ENCODE data around the gene CASS4. TPM values are rescaled to one million over a fixed set of nuclear protein-coding genes. Genes with fewer than 3 reads are reported as not detected.

The CASS4 gene
- total RNA-seq, 2 donors from 2014 or later, result not detected

DNA sequence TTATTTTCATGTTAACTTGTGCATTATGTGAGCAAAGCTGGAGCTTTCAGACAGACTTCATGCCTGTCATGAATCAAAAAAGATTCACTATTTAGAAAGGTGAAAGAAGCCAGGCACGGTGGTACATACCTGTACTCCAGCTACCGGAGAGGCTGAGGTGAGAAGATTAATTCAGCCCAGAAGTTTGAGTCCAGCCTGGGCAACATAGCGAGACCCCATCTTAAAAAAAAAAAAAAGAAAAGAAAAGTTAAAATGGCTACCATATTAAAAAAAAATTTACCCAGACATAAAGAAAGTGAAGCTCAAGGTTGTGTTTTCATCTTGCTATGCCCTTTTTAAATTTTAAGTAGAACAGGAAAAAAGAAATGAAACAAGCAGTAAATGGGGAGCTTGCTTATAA, 889 bp downstream of the CASS4 start:
- Mint-ChIP-seq H3K27me3 (ENCODE audit: insufficient read depth) (no peaks in the 10 kb centered on the region), H3K36me3 (ENCODE audit: low read depth) (peaks cover 14% of the 10 kb centered on the region), H3K27ac (no peak overlapping the region), H3K4me3 (no peak overlapping the region), H3K9me3 (no peaks in the 10 kb centered on the region), H3K4me1 (no peaks in the 10 kb centered on the region)
- 97 to 100% methylated on average over 2 to 3 of the region's 3 CpGs for WGBS, 2 experiments (ENCODE audit: insufficient coverage in 1 of 2, insufficient read length in 1 of 2)
- Histone ChIP-seq H3K27me3 (ENCODE audit: control insufficient read depth, insufficient read depth, low read length, poor library complexity, severe bottlenecking) (no peaks in the 10 kb centered on the region), H3K27ac (ENCODE audit: low read depth, low read length) (no peak overlapping the region), H3K36me3 (ENCODE audit: control insufficient read depth, insufficient read depth, low read length) (peaks cover under 1% of the 10 kb centered on the region), H3K9ac (ENCODE audit: extremely low read depth, low read length, poor library complexity, severe bottlenecking) (no peak overlapping the region), H3K9me3 (ENCODE audit: control insufficient read depth, low read length) (no peaks in the 10 kb centered on the region), H3K4me3 (ENCODE audit: low read length) (no peak overlapping the region), H3K4me1 (ENCODE audit: control insufficient read depth, insufficient read depth, low read length) (no peaks in the 10 kb centered on the region)
- no peak for TF ChIP-seq CTCF (conservative IDR thresholded peaks at IDR 0.05)
- no peak for DNase-seq

- TF ChIP-seq CTCF (conservative IDR thresholded peaks at IDR 0.05), result no peak
- H3K27ac ChIP-seq (ENCODE audit: low read depth, low read length), result no peak overlapping the region
- H3K27ac Mint-ChIP-seq, result no peak overlapping the region
These were observed 3.0 kb downstream of the CASS4 start for GRCh38 chr20:56414842-56415765.

GRCh38 chr20:56417402-56417801, 5.3 kb downstream of the CASS4 start:
- Histone ChIP-seq H3K27ac (ENCODE audit: low read depth, low read length) (no peak overlapping the region), H3K9me3 (ENCODE audit: control insufficient read depth, low read length) (no peaks in the 10 kb centered on the region), H3K4me3 (ENCODE audit: low read length) (no peak overlapping the region), H3K9ac (ENCODE audit: extremely low read depth, low read length, poor library complexity, severe bottlenecking) (no peak overlapping the region), H3K36me3 (ENCODE audit: control insufficient read depth, insufficient read depth, low read length) (no peaks in the 10 kb centered on the region), H3K4me1 (ENCODE audit: control insufficient read depth, insufficient read depth, low read length) (no peaks in the 10 kb centered on the region), H3K27me3 (ENCODE audit: control insufficient read depth, insufficient read depth, low read length, poor library complexity, severe bottlenecking) (no peaks in the 10 kb centered on the region)
- no peak for DNase-seq
- Mint-ChIP-seq H3K36me3 (ENCODE audit: low read depth) (peaks cover 5% of the 10 kb centered on the region), H3K4me1 (no peaks in the 10 kb centered on the region), H3K27me3 (ENCODE audit: insufficient read depth) (peaks cover 10% of the 10 kb centered on the region), H3K27ac (no peak overlapping the region), H3K4me3 (no peak overlapping the region), H3K9me3 (no peaks in the 10 kb centered on the region)
- WGBS, 2 experiments (ENCODE audit: insufficient coverage in 1 of 2, insufficient read length in 1 of 2), result 83 to 88% methylated on average over 4 to 7 of the region's 7 CpGs
- TF ChIP-seq CTCF (conservative IDR thresholded peaks at IDR 0.05), result no peak

More at GRCh38 chr20:56414842-56415765, 3.0 kb downstream of the CASS4 start:
- Mint-ChIP-seq H3K9me3 (no peaks in the 10 kb centered on the region), H3K36me3 (ENCODE audit: low read depth) (peaks cover 5% of the 10 kb centered on the region), H3K4me3 (no peak overlapping the region), H3K4me1 (no peaks in the 10 kb centered on the region), H3K27me3 (ENCODE audit: insufficient read depth) (no peaks in the 10 kb centered on the region)
- H3K27me3 ChIP-seq (ENCODE audit: control insufficient read depth, insufficient read depth, low read length, poor library complexity, severe bottlenecking), result no peaks in the 10 kb centered on the region
- WGBS, 2 experiments (ENCODE audit: insufficient coverage in 1 of 2, insufficient read length in 1 of 2), result 92 to 95% methylated on average over 8 to 12 of the region's 12 CpGs
- H3K9me3 ChIP-seq (ENCODE audit: control insufficient read depth, low read length), result no peaks in the 10 kb centered on the region
- no peaks in the 10 kb centered on the region for H3K36me3 ChIP-seq (ENCODE audit: control insufficient read depth, insufficient read depth, low read length)
- H3K4me3 ChIP-seq (ENCODE audit: low read length), result no peak overlapping the region
- H3K4me1 ChIP-seq (ENCODE audit: control insufficient read depth, insufficient read depth, low read length), result no peaks in the 10 kb centered on the region
- no peak overlapping the region for H3K9ac ChIP-seq (ENCODE audit: extremely low read depth, low read length, poor library complexity, severe bottlenecking)
- no peak for DNase-seq
